HG03457 (cell line): ENCODE results near the gene VAV2.

Experiments used
- ATAC-seq: cut with Tn5 transposase; IDR thresholded peaks from one replicate; pipeline ENCODE4 v1.9.1; 2021; ENCODE audit warnings: moderate number of reproducible peaks; ENCODE audit not compliant: unreplicated experiment

The VAV2 gene

DNA sequence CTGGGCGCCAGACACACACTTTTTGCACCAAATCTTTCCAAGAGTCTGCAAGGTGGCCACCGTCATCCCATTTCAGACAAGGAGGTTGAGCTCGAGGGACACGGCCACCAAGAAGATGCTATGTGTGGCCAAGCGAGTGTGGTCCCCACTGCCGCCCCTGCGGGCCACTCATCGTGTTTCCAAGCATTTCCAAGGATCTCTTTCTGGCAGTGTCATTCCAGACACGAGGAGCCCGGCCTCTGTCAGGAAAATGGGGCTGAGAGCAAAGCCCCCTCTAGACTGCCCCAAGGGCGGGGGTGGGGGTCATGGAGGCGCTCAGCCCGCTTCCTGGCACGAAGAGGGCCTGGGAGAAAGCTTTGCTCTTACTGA lies 10.6 kb downstream of the VAV2 start:
- no peak for ATAC-seq

DNA sequence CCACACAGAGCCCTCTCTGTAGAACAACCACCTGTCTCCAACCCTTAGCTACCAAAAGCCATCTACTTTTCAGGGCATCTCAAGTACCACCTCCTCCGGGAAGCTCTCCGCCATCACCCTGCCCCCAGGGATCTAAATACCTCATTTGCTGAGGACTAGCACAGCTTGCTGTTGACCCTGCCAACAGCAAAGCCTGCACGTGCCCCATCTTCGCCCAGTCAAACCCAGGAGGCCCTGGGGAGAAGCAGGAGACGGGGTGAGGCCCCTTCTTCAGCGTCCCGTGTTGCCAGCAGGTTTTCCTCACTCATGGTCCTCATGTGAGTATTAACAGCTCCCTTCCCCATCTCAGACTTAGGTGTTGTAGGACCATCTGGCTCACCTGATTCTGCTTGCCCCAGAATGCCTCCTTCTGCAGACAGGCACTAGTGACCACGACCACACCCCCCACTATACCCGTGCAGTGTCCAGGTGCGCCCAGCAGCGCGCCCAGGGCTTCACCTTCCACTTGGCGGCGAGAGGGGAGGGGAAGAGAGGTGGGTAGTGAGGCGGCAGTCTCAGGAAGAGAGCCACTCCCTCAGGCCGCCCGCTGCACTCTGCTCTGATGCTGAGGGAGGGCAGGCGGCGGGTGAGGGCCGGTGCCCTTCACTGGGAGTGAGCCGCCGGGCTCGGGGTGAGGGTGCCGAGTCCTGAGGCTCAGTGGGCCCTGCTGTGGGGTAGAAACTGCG lies 11.1 kb downstream of the VAV2 start:
- ATAC-seq = no peak

DNA sequence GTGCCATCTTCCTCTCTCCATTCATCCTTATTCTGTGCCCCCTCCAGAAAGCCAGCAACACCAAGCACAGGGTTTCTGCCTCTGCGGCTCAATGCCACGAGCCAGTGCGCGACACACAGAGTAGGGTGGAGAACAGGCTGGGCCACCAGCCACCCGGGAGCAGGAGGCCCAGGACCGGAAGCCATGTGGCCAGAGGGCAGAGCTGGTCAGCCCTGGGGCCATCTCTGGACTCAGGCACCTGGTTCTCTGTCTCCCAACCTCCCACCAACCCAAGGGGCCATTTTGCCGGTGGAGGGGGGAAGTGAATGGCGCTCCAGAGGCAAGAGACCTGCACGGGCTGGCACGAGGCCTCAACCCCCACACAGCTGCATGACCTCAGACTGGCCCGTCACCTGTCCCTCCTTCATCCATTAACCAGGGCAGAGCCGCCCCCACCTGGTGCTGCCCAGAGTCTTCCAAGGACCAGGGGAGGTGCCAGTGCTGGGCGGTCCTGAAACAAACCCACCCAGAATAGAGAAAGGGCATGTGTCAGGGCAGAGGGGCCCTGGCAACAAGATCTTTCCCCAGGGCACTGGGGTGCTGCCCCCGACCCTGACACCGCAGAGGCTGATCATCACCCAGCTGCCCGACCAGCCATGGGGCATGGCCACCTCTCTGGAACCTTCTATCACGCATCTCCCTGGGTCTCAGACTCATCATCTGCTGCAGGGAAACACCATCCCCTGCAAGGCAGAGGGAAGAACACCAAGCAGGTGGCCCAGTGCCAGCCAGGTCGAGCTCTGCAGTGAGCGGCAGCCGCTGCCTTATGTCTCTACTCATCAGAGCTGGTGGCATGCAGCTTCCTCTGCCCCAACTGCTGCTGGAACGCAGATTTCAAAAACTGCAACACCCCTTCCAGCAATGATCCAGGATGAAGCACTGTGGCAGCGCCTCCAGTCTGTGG lies 11.9 kb downstream of the VAV2 start:
- no peak for ATAC-seq

DNA sequence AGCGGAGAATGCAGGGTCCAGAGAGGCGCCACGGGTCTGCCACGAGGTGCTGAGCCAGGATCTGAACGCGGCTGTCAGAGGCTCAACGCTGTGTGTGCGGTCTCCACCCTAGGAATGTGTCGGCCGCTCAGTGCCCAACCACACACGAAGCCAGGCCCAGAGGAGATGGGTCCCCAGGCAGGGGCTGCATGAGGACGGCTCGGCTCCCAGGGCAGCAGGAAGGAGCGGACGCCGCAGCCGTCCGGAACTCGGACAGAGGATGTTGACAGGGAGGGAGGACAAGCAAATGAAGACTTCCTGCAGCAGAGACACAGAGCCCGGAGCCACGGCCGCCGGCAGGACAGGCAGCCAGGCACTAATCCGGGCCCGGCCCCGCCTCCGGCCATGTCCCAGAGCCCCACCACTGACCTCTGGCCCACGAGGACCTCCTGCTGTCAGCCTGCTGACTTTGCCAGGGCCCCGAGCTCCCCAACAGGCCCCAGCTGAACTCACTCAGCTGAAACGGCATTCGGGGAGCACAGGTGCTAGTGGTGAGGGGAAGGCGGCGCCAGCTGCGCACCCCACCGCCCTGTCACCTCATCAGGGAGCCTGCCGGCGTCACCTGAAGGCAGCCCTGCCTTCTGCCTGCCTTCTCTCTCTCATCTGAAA lies 12.7 kb downstream of the VAV2 start:
- no peak for ATAC-seq

DNA sequence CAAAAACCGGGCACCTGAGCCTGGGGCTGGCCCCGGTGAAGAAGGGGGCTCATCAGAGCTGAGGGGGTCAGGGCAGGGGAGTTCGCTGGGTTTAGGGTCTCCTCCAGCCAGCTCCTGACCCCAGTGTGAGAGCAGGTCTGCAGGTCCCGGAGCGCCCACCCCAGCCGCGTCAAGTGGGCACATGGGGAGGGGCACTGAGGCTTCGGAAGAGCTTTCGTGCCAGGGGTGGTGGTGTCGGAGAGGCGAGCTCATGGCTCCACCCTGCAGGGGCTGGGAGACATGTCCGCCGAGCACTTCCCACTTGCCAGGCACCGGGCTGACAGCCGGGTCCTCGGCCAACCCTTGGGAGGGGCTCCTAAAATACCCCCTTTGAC lies 13.2 kb downstream of the VAV2 start:
- no peak for ATAC-seq

DNA sequence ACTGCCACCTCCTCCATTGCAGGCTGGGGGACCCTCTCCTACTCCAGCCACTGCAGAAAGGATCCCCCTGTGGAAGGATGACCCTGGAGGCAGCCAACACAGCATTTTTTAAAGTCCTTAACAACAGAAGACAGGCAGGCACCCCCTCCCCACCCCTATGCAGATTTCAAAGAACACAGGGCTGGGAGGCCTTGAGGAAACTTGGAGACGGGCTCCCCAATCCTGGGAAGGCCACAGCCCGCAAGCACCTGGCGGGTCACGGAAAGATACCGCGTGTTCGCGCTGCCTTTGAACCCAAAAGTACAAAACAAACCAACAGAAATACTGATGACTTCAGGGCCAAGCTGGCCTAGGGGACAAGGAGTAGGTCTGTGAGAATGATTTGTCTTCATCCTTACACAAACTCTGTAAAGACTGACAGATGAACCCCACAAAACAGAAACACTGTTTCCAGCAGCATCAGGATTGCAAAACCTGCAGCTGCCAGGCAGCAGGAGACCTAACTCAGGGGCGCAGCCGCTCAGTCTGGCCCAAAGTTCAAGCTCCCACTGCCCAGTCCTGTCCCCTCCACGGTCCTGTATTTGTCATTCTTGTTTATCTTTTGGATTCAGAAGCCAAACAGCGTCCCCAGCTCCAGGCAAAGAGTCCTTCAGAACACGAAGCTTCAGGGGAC lies 13.8 kb downstream of the VAV2 start:
- ATAC-seq = no peak

DNA sequence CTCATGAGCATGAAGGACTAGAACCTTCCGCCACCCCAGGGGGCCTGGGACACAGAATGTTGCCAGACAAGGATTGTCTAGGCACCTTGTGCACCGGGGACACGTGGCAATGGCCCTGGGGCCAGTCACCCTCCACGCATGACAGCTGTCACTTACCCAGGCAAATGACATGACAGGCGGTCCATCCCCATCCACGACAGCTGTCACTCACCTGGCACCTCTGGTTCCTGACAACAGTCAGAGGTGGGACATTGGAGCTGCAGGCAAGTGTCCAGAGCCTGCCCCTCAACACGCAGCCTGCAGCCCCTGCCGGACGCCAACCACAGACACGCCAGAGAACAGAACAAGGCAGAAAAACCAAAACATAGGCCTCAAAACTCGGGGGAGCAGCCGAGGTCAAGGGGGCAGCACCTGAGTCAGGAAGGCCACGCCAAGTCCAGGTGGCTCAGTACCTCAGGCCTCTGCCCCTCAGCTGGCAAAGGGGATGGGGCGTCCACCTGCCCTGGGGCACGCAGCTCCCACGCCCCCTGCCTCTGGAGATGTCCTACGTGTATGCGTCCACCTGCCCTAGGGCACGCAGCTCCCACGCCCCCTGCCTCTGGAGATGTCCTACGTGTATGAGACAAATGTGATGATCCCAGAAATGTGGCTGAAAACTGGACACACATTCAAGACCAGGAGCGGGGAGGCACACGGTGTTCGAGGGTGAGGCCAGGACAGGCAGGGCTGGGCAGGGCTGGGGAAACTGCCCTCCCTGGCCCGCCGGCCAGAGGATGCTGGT lies 14.5 kb downstream of the VAV2 start:
- ATAC-seq = no peak

DNA sequence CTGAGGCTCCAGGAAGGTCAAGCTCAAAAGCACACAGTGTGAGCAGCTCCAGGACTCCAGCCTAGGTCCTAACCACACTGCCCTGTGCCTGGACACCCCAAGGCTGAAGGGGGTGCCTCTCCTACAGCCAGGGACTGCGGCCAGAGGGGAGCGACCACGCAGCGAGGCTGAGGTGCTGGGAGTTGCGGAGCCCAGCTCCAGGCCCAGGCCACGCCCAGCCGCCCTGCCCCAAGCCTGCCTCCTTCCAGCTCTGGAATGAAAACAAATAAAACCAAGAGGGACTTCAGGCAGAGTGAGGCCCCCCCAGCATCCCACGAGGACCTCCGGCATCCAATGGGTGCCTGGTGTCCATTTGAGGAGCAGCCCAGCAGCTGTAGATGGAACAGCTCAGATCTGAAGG lies 15.2 kb downstream of the VAV2 start:
- ATAC-seq = no peak

DNA sequence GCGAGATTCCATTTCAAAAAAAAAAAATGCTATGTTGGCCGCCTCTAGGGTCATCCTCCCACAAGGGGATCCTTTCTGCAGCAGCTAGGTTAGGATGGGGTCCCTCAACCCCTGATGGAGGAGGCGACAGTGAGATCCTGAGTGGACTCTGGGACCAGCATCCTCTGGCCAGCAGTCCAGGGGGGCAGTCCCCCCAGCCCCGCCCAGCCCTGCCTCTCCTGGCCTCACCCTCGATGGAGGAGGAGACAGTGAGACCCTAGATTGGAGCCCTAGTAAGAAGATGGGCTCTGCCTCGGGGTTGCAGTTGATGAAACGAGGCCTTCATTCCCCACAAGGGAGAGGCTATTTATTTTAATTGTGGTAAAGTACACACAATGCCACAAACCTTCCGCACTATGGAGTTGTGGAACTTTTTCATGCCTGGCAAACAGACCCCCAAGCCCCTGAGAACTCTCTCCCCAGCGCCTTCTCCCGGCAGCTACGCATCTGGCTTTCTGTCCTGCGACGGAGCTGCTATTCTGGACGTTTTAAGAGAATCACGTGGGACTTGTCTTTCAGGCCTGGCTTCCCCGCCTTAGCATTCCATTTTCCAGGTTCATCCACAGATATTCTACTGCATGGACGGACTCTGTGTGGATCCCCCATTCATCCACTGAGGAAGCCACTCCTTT lies 15.8 kb downstream of the VAV2 start:
- ATAC-seq = no peak

DNA sequence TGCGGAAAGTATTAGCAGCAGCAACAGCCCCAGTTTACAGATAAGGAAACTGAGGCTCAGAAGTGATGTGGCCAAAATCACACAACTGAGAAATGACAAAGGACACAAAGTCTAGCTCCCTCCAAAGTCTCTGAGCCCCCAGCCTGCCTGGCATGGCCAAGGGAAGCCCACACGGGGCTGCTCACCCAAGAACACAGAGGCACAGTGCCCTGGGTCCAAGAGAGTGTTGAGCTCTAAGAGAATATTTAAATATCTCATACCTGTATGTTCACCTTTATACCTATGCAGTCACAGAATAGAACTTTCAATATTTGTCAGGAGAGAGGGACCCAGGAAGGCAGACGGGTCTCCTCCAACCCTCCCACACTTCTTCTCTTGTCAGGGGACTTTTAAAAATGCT lies 16.6 kb downstream of the VAV2 start:
- ATAC-seq = no peak

DNA sequence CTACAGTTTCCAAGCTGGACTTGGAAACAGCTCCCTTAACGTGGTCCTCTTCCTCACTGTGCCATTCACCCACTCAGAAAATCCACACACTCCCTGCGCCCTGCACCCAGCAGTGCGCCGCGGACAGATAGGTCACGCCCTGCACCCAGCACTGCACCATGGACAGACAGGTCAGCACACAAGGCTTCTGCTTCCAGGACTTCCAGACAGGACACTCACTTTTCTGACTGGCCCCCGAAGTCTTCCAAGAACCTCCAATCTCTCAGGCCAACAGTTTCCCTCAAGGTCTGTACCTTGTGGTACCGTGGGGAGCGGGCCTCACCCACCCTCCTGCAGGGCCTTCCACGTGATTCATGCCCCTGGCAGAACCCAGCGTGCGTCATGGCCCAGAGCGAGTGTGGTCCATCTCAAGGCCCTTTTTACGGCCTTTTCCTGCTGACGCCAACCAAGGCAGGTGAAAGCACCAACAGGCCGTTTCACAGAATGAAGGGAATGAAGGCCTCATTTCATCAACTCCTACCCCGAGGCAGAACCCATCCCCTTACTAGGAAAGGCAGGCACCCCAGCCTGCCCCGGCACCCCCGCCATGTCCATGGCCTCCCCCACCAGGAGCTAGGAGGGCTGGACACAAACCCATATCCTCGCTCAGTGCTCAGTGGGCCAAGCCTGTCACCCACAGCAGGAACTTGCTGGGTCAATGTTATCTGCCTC lies 17.3 kb downstream of the VAV2 start:
- ATAC-seq = no peak

DNA sequence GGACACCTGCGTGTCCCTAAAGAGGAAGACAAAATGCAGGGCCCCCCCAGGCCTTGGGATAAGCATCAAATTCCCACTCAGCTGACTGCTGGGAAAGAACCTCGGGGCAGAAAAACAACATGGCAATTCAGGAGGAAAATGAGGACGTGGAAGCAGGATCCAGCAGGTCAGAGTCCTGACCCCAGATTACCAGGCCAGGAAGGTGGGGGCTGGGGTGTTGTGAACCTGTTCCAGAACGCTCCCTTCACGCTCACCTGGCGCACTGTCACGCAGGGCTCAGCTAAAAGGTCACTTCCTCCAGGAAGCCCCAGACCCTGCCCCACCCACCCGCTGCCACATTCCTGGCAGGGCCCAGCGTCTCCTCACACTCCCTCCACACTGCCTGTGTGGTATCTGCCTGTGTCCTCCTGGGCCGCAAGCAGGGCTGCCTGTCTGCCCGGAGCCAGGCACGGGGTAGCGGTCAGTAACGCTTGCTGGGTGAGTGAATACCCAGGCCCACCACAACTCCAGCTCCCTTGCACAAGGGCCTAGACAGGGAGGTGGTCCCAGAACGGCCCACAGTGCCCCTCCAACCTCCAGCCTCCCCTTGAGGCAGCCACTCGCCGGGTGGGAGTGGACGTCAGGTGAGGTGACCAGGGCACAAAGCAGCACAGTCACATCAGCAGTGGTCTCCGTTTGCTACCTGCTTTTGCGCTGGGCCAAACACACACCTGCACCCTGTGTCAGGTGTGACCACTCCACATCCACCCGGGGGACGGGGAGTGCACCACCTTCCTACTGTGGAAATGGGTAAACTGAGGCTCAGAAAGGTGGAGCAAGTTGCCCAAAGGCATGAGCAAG lies 18.1 kb downstream of the VAV2 start:
- no peak for ATAC-seq

DNA sequence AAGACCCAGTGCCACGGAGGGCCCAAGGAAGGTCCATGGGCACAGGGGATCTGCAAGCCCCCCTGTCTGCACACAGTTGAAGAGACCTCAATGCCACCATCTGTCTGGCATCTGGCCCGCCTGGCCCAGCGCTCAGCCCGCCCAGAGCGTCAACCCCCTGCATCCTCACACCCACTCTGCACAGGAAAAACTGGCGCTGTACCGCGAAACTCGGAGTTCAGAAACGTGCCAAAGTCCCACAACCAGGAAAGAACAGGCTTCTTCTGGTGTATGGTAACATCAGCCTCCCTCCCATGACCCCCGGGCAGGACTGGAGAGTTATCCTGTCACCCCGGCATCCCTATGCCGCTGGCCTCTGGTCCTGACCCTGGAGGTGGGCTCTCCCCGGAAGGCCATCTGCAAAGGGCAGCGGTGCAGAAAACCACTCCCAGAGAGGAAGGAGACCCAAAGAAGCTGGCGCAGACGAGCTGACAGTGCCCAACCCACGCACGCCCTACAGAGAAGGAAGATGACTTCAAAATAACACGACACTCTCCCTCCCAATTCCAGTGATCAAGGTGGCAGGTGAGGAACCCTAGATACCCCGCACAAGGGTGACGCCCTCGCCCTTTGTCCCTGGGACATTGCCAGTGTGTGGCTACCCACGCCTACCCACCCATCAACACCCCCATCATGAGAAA lies 18.9 kb downstream of the VAV2 start:
- ATAC-seq = no peak

DNA sequence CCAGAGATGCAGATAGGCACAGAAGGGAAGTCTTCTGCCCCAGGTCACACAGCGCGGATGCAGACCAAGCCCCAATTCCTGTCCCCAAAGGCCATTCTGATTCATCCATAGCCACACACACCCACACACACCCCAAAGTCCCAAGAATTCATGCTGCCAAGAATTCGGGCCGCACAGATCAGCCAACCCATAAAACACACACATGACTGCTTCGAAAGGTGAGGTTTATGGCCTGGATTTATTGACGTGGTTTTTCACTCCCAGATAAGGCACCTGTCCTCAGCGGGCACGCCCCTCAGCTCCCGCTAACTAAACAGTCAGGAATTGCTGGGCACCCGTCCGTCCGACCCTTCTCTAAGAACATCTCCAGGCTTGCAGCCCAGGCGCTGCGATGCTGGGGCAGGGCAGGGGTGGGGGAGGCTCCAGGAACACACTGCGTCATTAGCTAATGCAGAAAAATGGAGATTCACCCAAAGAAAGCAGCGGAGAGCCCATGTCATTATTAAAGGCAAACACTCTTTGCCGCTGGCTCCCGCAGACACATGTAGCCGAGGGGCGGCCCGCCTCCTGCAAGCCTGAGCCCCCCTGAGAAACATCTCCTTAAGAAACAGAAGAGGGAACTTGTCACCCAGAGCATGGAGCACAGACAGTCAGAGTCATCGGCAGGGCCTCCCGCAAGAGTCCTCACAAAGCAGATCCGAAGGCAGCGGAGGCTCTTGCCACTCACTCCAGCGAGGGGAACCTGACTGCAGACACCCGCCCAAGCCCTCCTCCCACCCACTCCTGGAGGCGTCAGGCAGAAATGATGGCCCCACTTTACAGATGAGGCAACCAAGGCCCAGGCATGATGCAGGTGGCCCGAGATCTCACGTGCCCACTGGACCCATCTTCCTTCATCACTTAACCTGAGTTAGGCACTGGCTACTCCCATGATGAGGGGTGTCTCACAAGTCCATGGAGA lies 19.9 kb downstream of the VAV2 start:
- ATAC-seq = no peak

DNA sequence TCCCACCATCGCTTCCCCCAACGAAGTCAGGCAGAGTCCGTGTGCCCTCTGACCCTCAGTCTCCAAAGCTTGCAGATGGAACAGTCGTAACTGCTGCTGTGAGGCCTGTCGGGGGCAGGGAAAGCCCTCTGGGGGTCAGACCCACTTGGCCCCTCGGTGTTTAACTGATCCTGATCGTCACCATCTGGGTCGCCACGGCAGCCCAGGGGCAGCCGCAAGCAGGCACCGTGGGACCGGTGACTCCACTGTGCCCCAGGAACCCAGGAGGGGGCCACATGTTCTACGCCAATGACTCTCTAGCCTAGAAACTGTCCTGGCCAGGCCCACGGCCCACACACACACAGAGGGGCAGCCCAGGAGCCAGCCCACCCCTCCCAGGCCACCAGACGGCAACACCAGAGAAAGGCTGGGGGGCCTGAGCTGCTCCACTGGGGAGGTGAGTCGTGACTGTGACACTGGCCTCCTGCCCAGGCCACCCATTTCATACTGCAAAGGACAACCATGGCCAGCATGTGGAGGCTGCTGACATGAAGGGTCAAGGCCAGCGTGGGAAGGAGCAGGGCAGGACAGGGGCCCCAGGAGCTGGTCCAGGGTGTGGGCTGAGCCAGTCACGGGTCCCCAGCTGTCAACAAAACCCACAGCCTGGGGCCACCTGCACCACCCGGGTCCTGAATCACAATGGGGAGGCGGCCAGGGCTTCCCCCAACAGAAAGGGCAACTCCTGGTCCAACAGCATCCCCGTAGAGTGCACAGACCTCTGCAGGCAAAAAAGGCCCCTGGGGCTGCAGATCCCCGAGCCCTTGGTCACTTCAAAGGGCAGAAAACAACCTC lies 20.8 kb downstream of the VAV2 start:
- ATAC-seq = no peak

DNA sequence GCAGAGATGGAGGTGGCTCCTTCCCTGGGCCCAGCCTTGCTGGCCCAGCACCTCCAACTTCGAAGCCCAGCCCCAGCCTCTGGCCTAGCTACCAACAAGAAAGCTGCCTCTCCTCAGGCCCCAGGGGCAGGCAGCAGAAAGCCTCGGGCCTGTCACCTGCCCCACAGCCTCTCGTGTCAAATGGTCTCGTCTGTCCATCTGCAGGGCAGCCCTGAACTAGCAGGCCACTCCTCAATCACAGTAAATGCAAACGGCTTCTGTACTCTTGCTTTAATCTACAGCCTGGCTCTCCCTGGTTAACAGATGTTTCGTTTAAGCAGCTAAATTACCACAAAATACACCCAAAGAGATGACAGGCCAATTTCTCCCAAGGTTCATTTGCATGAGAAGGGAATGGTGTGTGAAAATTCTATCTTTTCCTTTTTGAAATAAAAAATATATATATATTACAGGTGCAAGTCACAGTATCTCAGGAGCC lies 21.5 kb downstream of the VAV2 start:
- no peak for ATAC-seq
